Lower leg skin (tissue), 4 donors: ENCODE measurements around the gene BRWD1. TPM values are rescaled to one million over a fixed set of nuclear protein-coding genes. Genes with fewer than 3 reads are reported as not detected.
A peak's percentile ranks its signal among the peaks of the same experiment; 100 is the strongest.

Experiments
- DNase-seq, 2 donors: peaks; one replicate each; pipeline ENCODE4 v3.0.0-alpha.2; 2019; ENCODE audit warnings: low spot score in 2 of 2
- H3K4me3 ChIP-seq: fragments of 200-600 bp; sonication (generic); 2 replicates; pipeline ENCODE4 v1.5.1; 2017; ENCODE audit warnings: mild to moderate bottlenecking, low read depth; ENCODE audit not compliant: poor library complexity, severe bottlenecking
- POLR2A ChIP-seq, 2 donors: fragments of 450-650 bp; IDR thresholded peaks; one replicate each; pipeline ENCODE4 v1.6.1; 2016 to 2017; ENCODE audit warnings: antibody characterized with exemption in 2 of 2, mild to moderate bottlenecking in 1 of 2, moderate library complexity in 1 of 2
- WGBS, 2 donors: methylation state at CpG; one replicate each; pipeline ENCODE4 v1.1.5; 2018; 5-methylcytosine and 5-hydroxymethylcytosine counted together
- intact Hi-C: fragments of 100-400 bp; cut with DNase I; formaldehyde crosslinking; loops from one replicate; pipeline ENCODE4 v1.15.0; 2023; ENCODE audit warnings: low total_unique reads
- total RNA-seq, 4 donors: library from RNA; depleted of rRNA; stranded (reverse); fragments of >200 nt; gene quantifications; one replicate each; pipeline ENCODE4 v1.1.0, GENCODE V29; 2016
- TF ChIP-seq, protein P1 (sequence below), 3 donors: fragments of 450-650 bp; IDR thresholded peaks; one replicate each; pipeline ENCODE4 v1.5.1; 2016; ENCODE audit warnings: antibody characterized with exemption in 3 of 3, mild to moderate bottlenecking in 3 of 3, moderate library complexity in 2 of 3

BRWD1 gene
- total RNA-seq, 4 donors from 2014 or later, result 42.2 to 57.2 (median 52.6) TPM

GRCh38 chr21:39186676-39187075 is 126.8 kb downstream of the BRWD1 start:
- TF ChIP-seq, protein P1, sequence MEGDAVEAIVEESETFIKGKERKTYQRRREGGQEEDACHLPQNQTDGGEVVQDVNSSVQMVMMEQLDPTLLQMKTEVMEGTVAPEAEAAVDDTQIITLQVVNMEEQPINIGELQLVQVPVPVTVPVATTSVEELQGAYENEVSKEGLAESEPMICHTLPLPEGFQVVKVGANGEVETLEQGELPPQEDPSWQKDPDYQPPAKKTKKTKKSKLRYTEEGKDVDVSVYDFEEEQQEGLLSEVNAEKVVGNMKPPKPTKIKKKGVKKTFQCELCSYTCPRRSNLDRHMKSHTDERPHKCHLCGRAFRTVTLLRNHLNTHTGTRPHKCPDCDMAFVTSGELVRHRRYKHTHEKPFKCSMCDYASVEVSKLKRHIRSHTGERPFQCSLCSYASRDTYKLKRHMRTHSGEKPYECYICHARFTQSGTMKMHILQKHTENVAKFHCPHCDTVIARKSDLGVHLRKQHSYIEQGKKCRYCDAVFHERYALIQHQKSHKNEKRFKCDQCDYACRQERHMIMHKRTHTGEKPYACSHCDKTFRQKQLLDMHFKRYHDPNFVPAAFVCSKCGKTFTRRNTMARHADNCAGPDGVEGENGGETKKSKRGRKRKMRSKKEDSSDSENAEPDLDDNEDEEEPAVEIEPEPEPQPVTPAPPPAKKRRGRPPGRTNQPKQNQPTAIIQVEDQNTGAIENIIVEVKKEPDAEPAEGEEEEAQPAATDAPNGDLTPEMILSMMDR (IDR thresholded peaks at IDR 0.05), result no peak
- no peak for TF ChIP-seq POLR2A (IDR thresholded peaks at IDR 0.05)
- no peak for DNase-seq
- intact Hi-C loops, result no loop called here
- no peak overlapping the region for H3K4me3 ChIP-seq

DNA sequence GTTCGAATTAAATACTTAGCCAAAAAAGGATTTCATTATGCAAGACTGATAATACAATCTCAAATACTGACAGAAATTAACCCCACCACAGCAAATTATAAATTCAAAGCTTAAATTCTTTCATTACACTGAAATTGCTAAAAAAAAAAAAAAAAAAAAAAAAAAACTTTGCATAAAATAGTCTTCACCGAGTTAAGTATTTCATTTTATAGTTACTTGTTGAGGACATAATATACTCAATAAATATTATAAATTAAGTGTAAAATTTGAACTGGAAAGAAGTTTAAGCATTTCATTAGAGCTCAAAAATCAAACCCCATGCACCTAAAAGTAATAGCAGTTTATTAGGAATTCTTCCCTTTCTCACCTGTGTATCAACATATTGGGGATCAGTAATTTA is 128.3 kb downstream of the BRWD1 start:
- H3K4me3 ChIP-seq, result no peak overlapping the region
- TF ChIP-seq, protein P1 (IDR thresholded peaks at IDR 0.05), result no peak
- no peak for TF ChIP-seq POLR2A (IDR thresholded peaks at IDR 0.05)
- DNase-seq, result no peak
- 62 to 69% methylated on average over 2 of the region's 2 CpGs for WGBS, 2 donors
- intact Hi-C loops, result no loop called here

- DNase-seq, result no peak
- intact Hi-C loops, result no loop called here
- WGBS, 2 donors, result 3% methylated on average over 22 of the region's 22 CpGs
- H3K4me3 ChIP-seq, result peak overlapping the region; percentile 91
- TF ChIP-seq, protein P1 (IDR thresholded peaks at IDR 0.05), result no peak
- TF ChIP-seq POLR2A (IDR thresholded peaks at IDR 0.05), result no peak
Observed at GRCh38 chr21:39184050-39184980, 129.1 kb downstream of the BRWD1 start.

DNA sequence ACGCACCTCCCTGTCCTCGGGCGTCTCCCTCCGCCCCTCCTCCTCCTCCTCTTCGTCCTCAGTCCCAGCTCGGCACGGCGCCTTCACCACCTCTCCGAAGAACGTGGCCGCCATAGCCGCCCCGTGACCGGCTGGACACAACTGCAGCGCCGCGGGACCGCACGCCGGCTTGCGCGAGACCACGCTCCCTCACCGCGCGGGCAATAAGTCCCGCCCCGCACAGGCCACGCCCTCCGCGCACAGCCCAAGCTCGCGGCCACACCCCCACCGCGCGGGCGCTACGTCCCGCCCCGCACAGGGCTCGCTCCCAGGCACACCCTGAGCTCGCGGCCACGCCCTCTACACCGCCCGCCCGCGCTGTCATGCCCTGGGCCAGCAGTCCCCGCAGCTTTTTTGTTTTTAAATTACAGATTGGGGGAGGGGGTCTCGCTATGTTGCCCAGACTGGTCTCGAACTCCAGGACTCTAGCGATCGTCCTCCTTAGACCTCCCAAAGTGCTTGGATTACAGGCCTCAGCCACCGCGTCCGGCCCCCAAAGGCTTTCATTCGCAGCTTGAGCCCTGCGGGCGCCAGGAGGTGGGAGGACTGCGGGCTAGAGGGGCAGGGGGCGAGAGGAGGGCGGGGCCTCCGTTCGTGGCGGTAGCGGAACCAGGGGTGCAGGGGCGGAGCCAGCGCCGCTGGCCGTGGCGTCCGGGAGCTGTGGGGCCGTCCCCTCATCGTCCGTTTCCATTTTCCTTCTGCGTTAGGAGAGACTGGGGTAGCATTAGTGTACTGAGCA is 130.0 kb downstream of the BRWD1 start, which contains the start of gene PSMG1:
TSS of gene PSMG1 (minus strand) at position 180 of the 778 bp plus-strand sequence. CDS start at position 114, 66 bp downstream.
- 1% methylated on average over 45 to 71 of the region's 76 CpGs for WGBS, 2 donors
- TF ChIP-seq POLR2A (IDR thresholded peaks at IDR 0.05), result no peak
- TF ChIP-seq, protein P1 (IDR thresholded peaks at IDR 0.05), result no peak
- H3K4me3 ChIP-seq, result peak within 1 kb of the TSS; percentile 91
- DNase-seq, result peak; percentile 92 to 98
- intact Hi-C loops, result no loop called here

GRCh38 chr21:39182484-39183271 is 130.8 kb downstream of the BRWD1 start:
- intact Hi-C loops, result no loop called here
- DNase-seq, result peak in 1 of 2 donors; percentile 23
- WGBS, 2 donors, result 2% methylated on average over 32 to 45 of the region's 51 CpGs

More at GRCh38 chr21:39182484-39183271, 130.8 kb downstream of the BRWD1 start:
- TF ChIP-seq, protein P1 (IDR thresholded peaks at IDR 0.05), result no peak
- TF ChIP-seq POLR2A (IDR thresholded peaks at IDR 0.05), result no peak
- peak overlapping the region; percentile 91 for H3K4me3 ChIP-seq
